MCF 10A (cell line): ENCODE measurements around the gene FAM89A. TPM values are rescaled to one million over a fixed set of nuclear protein-coding genes. Genes with fewer than 3 reads are reported as not detected.

Experiments used
- BruUV-seq: library from RNA; stranded (reverse); fragments of 400-500 nt; replicated peaks from 2 replicates; lab custom pipeline; 2021; lab: Mats Ljungman, UMichigan
- CTCF ChIA-PET: fragments of 300-600 bp; sonication (Branson Sonifier 250); formaldehyde crosslinking; extraction: SDS; loops from one replicate; lab custom pipeline; 2021; ENCODE audit warnings: antibody characterized with exemption, inconsistent platforms; lab: Yijun Ruan, JAX
- POLR2A ChIA-PET: fragments of 300-600, 350-650 bp; sonication (Branson Sonifier 250); formaldehyde crosslinking; extraction: SDS; loops from one replicate; lab custom pipeline; 2020; ENCODE audit warnings: antibody characterized with exemption, inconsistent platforms; lab: Yijun Ruan, JAX
- DNase-seq: peaks from one replicate; pipeline ENCODE4 v3.0.0-alpha.2; 2018; ENCODE audit not compliant: unreplicated experiment
- H3K27ac Mint-ChIP-seq: one replicate; pipeline ENCODE4 v1.8.0; 2022; ENCODE audit warnings: mild to moderate bottlenecking, low read depth, mixed read lengths; ENCODE audit not compliant: unreplicated experiment
- H3K27me3 Mint-ChIP-seq: one replicate; pipeline ENCODE4 v1.8.0; 2022; ENCODE audit warnings: mixed read lengths; ENCODE audit not compliant: insufficient read depth, unreplicated experiment
- H3K36me3 Mint-ChIP-seq: one replicate; pipeline ENCODE4 v1.8.0; 2022; ENCODE audit warnings: mild to moderate bottlenecking, moderate library complexity, mixed read lengths; ENCODE audit not compliant: insufficient read depth, unreplicated experiment
- H3K4me1 Mint-ChIP-seq: one replicate; pipeline ENCODE4 v1.8.0; 2022; ENCODE audit warnings: mixed read lengths; ENCODE audit not compliant: insufficient read depth, unreplicated experiment
- H3K4me3 Mint-ChIP-seq: one replicate; pipeline ENCODE4 v1.8.0; 2022; ENCODE audit warnings: mild to moderate bottlenecking, moderate library complexity, mixed read lengths; ENCODE audit not compliant: unreplicated experiment
- H3K9me3 Mint-ChIP-seq: one replicate; pipeline ENCODE4 v1.8.0; 2022; ENCODE audit warnings: mixed read lengths; ENCODE audit not compliant: unreplicated experiment
- CTCF ChIP-seq: fragments of 200-600 bp; IDR thresholded peaks from one replicate; pipeline ENCODE4 v1.8.0; 2022; ENCODE audit warnings: antibody characterized with exemption, mild to moderate bottlenecking; ENCODE audit not compliant: unreplicated experiment
- intact Hi-C: fragments of 100-400 bp; cut with micrococcal nuclease; formaldehyde crosslinking; loops from 2 replicates; pipeline ENCODE4 v1.14.1; 2022
- total RNA-seq: library from RNA; stranded (reverse); gene quantifications from 2 replicates; pipeline ENCODE4 v1.2.3, GENCODE V29; 2022

FAM89A gene
- total RNA-seq, 1 experiment from 2014 or later = 29.2 TPM

DNA sequence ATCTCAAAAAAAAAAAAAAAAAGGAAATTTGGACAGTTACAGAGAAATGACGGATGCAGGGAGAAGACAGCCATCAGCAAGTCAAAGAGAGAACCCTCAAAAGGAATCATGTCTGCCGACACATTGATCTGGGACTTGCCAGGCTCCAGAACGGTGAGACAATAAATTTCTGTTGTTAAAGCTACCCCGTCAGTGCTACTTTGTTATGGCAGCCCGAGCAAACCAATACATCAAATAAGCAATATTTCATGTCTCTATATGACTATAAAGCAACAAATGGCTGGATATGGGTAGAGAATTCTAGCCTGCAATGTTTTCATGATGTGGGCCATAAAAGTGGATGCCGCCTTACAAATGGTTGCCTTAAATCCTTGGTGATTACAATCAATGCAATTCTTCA, 23.3 kb upstream of the FAM89A start:
- ChIA-PET CTCF (no interaction called here), POLR2A (no interaction called here)
- Mint-ChIP-seq H3K36me3 (no peaks in the 10 kb centered on the region), H3K27ac (no peak overlapping the region), H3K4me1 (peaks cover 4% of the 10 kb centered on the region), H3K4me3 (no peak overlapping the region), H3K9me3 (no peaks in the 10 kb centered on the region), H3K27me3 (peaks cover 14% of the 10 kb centered on the region)
- intact Hi-C loops = no loop called here
- no TSS peak for BruUV-seq
- DNase-seq = no peak
- TF ChIP-seq CTCF = no peak

GRCh38 chr1:231062500-231063270, 22.6 kb upstream of the FAM89A start:
- Mint-ChIP-seq H3K36me3 (no peaks in the 10 kb centered on the region), H3K27me3 (peaks cover 14% of the 10 kb centered on the region), H3K4me3 (no peak overlapping the region), H3K4me1 (peaks cover 4% of the 10 kb centered on the region), H3K9me3 (no peaks in the 10 kb centered on the region), H3K27ac (no peak overlapping the region)
- no peak for DNase-seq
- ChIA-PET CTCF (interaction anchor here (0.5 kb wide), 1 partner anchor 10 kb away, joined by 4 read pairs; no protein-coding TSS in a partner anchor), POLR2A (no interaction called here)
- no peak for TF ChIP-seq CTCF
- intact Hi-C loops = no loop called here
- no TSS peak for BruUV-seq

DNA sequence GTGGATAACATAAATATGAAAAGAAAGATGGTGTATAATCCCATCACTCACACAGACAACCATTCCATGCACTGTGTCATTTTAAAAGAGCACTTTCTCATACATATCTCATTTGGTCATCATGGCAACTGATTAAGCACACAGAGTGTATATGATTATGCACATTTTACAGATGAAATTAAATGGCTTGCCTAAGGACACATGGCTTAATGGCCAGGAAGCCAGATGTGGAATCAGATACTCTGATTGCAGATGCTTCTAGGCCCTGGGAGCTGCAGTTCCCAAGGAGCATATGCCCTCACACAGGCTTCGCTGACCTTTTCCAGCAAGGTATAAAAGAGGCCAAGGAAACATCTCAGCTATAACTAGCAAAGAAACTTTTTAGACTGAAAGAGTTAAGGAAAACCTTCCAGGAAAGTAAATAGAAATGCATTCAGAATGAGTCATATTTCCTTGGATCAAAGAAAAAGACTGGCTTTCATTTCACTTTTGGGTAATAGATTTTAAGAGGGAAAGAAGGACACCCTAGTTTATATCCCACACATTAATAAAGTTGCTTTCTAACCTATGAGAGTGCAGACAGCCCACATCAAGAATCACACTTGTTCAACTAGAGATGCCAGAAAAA, 19.6 kb upstream of the FAM89A start:
- ChIA-PET POLR2A (interaction anchor here (0.6 to 2.3 kb wide), 2 partner anchors 21 to 437 kb away, joined by 3 to 8 read pairs; no protein-coding TSS in a partner anchor), CTCF (interaction anchor here (0.6 to 0.7 kb wide), 3 partner anchors 9 to 66 kb away, joined by 3 read pairs; no protein-coding TSS in a partner anchor)
- intact Hi-C loops = no loop called here
- Mint-ChIP-seq H3K27me3 (no peaks in the 10 kb centered on the region), H3K9me3 (no peaks in the 10 kb centered on the region), H3K36me3 (no peaks in the 10 kb centered on the region), H3K4me3 (no peak overlapping the region), H3K4me1 (peaks cover 4% of the 10 kb centered on the region), H3K27ac (no peak overlapping the region)
- no peak for TF ChIP-seq CTCF
- DNase-seq = peak; percentile 38
- BruUV-seq = no TSS peak

GRCh38 chr1:231058416-231059109, 18.5 kb upstream of the FAM89A start:
- POLR2A ChIA-PET = interaction anchor here (0.8 to 2.3 kb wide), 2 partner anchors 9 to 20 kb away, joined by 3 to 8 read pairs; no protein-coding TSS in a partner anchor
- no TSS peak for BruUV-seq
- H3K4me3 Mint-ChIP-seq = no peak overlapping the region

More at GRCh38 chr1:231058416-231059109, 18.5 kb upstream of the FAM89A start:
- no peak for DNase-seq
- intact Hi-C loops = no loop called here
- TF ChIP-seq CTCF = no peak
- H3K27me3 Mint-ChIP-seq = no peaks in the 10 kb centered on the region
- CTCF ChIA-PET = interaction anchor here (0.6 to 1.4 kb wide), 3 partner anchors 10 to 152 kb away, joined by 3 read pairs; no protein-coding TSS in a partner anchor
- no peak overlapping the region for H3K27ac Mint-ChIP-seq
- H3K9me3 Mint-ChIP-seq = no peaks in the 10 kb centered on the region
- H3K36me3 Mint-ChIP-seq = no peaks in the 10 kb centered on the region
- H3K4me1 Mint-ChIP-seq = peaks cover 4% of the 10 kb centered on the region
